ENCODE measurements around the gene ACSM5.

Gene ACSM5

GRCh38 chr16:20409398-20410120 lies at the start of gene ACSM5:
TSS of gene ACSM5 (plus strand) at chr16:20409534. CDS start at chr16:20411485, 1,951 bp downstream.
- no peak for DNase-seq (ENCODE audit: low spot score)

- no peak for DNase-seq (ENCODE audit: low spot score)
These were observed 49.3 kb upstream of the ACSM5 start for GRCh38 chr16:20359997-20360396.

- no peak for DNase-seq (ENCODE audit: low spot score)
These were observed 46.1 kb upstream of the ACSM5 start for GRCh38 chr16:20363191-20363590.

- DNase-seq (ENCODE audit: low spot score): no peak
These were observed 45.3 kb upstream of the ACSM5 start for GRCh38 chr16:20364051-20364450.

- no peak for DNase-seq (ENCODE audit: low spot score)
These were observed 39.8 kb upstream of the ACSM5 start for GRCh38 chr16:20369452-20370054.

GRCh38 chr16:20372701-20373100 lies 36.6 kb upstream of the ACSM5 start:
- no peak for DNase-seq (ENCODE audit: low spot score)

GRCh38 chr16:20377181-20377580 lies 32.2 kb upstream of the ACSM5 start:
- no peak for DNase-seq (ENCODE audit: low spot score)

GRCh38 chr16:20380782-20381181 lies 28.6 kb upstream of the ACSM5 start:
- no peak for DNase-seq (ENCODE audit: low spot score)

GRCh38 chr16:20382202-20382948 lies 27.0 kb upstream of the ACSM5 start:
- DNase-seq (ENCODE audit: low spot score): no peak

GRCh38 chr16:20383106-20384029 lies 26.0 kb upstream of the ACSM5 start:
- DNase-seq (ENCODE audit: low spot score): no peak

- DNase-seq (ENCODE audit: low spot score): no peak
These were observed 23.2 kb upstream of the ACSM5 start for GRCh38 chr16:20385844-20386832.

- DNase-seq (ENCODE audit: low spot score): no peak
These were observed 21.4 kb upstream of the ACSM5 start for GRCh38 chr16:20387978-20388377.

- DNase-seq (ENCODE audit: low spot score): no peak
These were observed 20.5 kb upstream of the ACSM5 start for GRCh38 chr16:20388854-20389253.

GRCh38 chr16:20391045-20391444 lies 18.3 kb upstream of the ACSM5 start:
- no peak for DNase-seq (ENCODE audit: low spot score)

- no peak for DNase-seq (ENCODE audit: low spot score)
These were observed 15.3 kb upstream of the ACSM5 start for GRCh38 chr16:20393801-20394577.

GRCh38 chr16:20395946-20396345 lies 13.4 kb upstream of the ACSM5 start:
- no peak for DNase-seq (ENCODE audit: low spot score)

- DNase-seq (ENCODE audit: low spot score): no peak
These were observed 12.4 kb upstream of the ACSM5 start for GRCh38 chr16:20396846-20397467.

GRCh38 chr16:20397468-20398074 lies 11.8 kb upstream of the ACSM5 start:
- no peak for DNase-seq (ENCODE audit: low spot score)

- DNase-seq (ENCODE audit: low spot score): no peak
These were observed 10.7 kb upstream of the ACSM5 start for GRCh38 chr16:20398603-20399002.
